ENCODE results near the gene KRT81. TPM values are rescaled to one million over a fixed set of nuclear protein-coding genes. Genes with fewer than 3 reads are reported as not detected.

KRT81 gene
- total and polyA plus RNA-seq, 4 donors: 0.02 to 0.61 (median 0.23) TPM

GRCh38 chr12:52256584-52256935, 34.8 kb downstream of the KRT81 start:
- no peak for ATAC-seq (ENCODE audit: insufficient read depth, low FRiP score)
- no peak for DNase-seq
- 38 to 92% methylated on average over 2 of the region's 2 CpGs for WGBS, 2 donors

GRCh38 chr12:52255926-52256583, 35.3 kb downstream of the KRT81 start:
- no peak for TF ChIP-seq CTCF (IDR thresholded peaks at IDR 0.05; ENCODE audit: control extremely low read depth, extremely low read depth)
- Histone ChIP-seq H3K9ac (ENCODE audit: insufficient read depth in 1 of 2, low read length in 2 of 2) (no peak overlapping the region), H3K27me3 (ENCODE audit: control insufficient read depth in 3 of 3, insufficient read depth in 3 of 3, low read length in 2 of 3) (peaks cover 3 to 85% (median 71%) of the 10 kb centered on the region in 3 donors), H3K4me3 (no peak overlapping the region), H3K27ac (ENCODE audit: low read depth in 1 of 2, low read length in 1 of 2) (no peak overlapping the region), H3K9me3 (ENCODE audit: control insufficient read depth in 4 of 4, insufficient read depth in 3 of 4, low read length in 3 of 4) (no peaks in the 10 kb centered on the region), H3K4me1 (ENCODE audit: control insufficient read depth in 5 of 5, insufficient read depth in 5 of 5, low read length in 5 of 5) (peaks cover 0 to 6% (median 0%) of the 10 kb centered on the region in 5 donors), H3K36me3 (ENCODE audit: control insufficient read depth in 4 of 4, insufficient read depth in 4 of 4, low read length in 4 of 4) (no peaks in the 10 kb centered on the region)
- no peak for DNase-seq
- WGBS, 2 donors: 84 to 85% methylated on average over 9 of the region's 9 CpGs
- no peak for ATAC-seq (ENCODE audit: insufficient read depth, low FRiP score)

More at GRCh38 chr12:52256584-52256935, 34.8 kb downstream of the KRT81 start:
- Histone ChIP-seq H3K9me3 (ENCODE audit: control insufficient read depth in 4 of 4, insufficient read depth in 3 of 4, low read length in 3 of 4) (no peaks in the 10 kb centered on the region), H3K27ac (ENCODE audit: low read depth in 1 of 2, low read length in 1 of 2) (no peak overlapping the region), H3K9ac (ENCODE audit: insufficient read depth in 1 of 2, low read length in 2 of 2) (no peak overlapping the region), H3K4me3 (no peak overlapping the region), H3K36me3 (ENCODE audit: control insufficient read depth in 4 of 4, insufficient read depth in 4 of 4, low read length in 4 of 4) (no peaks in the 10 kb centered on the region), H3K27me3 (ENCODE audit: control insufficient read depth in 3 of 3, insufficient read depth in 3 of 3, low read length in 2 of 3) (peaks cover 3 to 85% (median 73%) of the 10 kb centered on the region in 3 donors), H3K4me1 (ENCODE audit: control insufficient read depth in 5 of 5, insufficient read depth in 5 of 5, low read length in 5 of 5) (peaks cover 0 to 6% (median 0%) of the 10 kb centered on the region in 5 donors)
- no peak for TF ChIP-seq CTCF (IDR thresholded peaks at IDR 0.05; ENCODE audit: control extremely low read depth, extremely low read depth)

- Histone ChIP-seq H3K36me3 (ENCODE audit: control insufficient read depth in 4 of 4, insufficient read depth in 4 of 4, low read length in 4 of 4) (no peaks in the 10 kb centered on the region), H3K9me3 (ENCODE audit: control insufficient read depth in 4 of 4, insufficient read depth in 3 of 4, low read length in 3 of 4) (no peaks in the 10 kb centered on the region), H3K4me1 (ENCODE audit: control insufficient read depth in 5 of 5, insufficient read depth in 5 of 5, low read length in 5 of 5) (peaks cover 0 to 6% (median 0%) of the 10 kb centered on the region in 5 donors), H3K27me3 (ENCODE audit: control insufficient read depth in 3 of 3, insufficient read depth in 3 of 3, low read length in 2 of 3) (peaks cover 3 to 81% (median 67%) of the 10 kb centered on the region in 3 donors), H3K9ac (ENCODE audit: insufficient read depth in 1 of 2, low read length in 2 of 2) (no peak overlapping the region), H3K27ac (ENCODE audit: low read depth in 1 of 2, low read length in 1 of 2) (no peak overlapping the region), H3K4me3 (no peak overlapping the region)
- 75 to 94% methylated on average over 7 of the region's 7 CpGs for WGBS, 2 donors
- DNase-seq: no peak
- no peak for TF ChIP-seq CTCF (IDR thresholded peaks at IDR 0.05; ENCODE audit: control extremely low read depth, extremely low read depth)
- ATAC-seq (ENCODE audit: insufficient read depth, low FRiP score): no peak
Measured at GRCh38 chr12:52254965-52255751, 36.2 kb downstream of the KRT81 start.
